Right atrium auricular region (tissue), 2 donors: ENCODE measurements around the gene STARD8. TPM values are rescaled to one million over a fixed set of nuclear protein-coding genes. Genes with fewer than 3 reads are reported as not detected.

ENCODE experiments used
- DNase-seq: peaks from one replicate; pipeline ENCODE4 v3.0.0-alpha.2; 2019; ENCODE audit warnings: low spot score
- H3K27ac ChIP-seq, 2 donors: fragments of 200-600 bp; sonication (generic); 1 replicate in 1 of 2; 2 replicates in 1 of 2; pipeline ENCODE4 v1.5.1; 2016 to 2019
- H3K27me3 ChIP-seq, 2 donors: fragments of 200-600 bp; sonication (generic); one replicate each; pipeline versions ENCODE4 v1.5.1 to v1.6.0; 2017 to 2019
- H3K36me3 ChIP-seq: fragments of 200-600 bp; sonication (generic); one replicate; pipeline ENCODE4 v1.5.1; 2016
- H3K4me1 ChIP-seq, 2 donors: fragments of 200-600 bp; sonication (generic); one replicate each; pipeline versions ENCODE4 v1.5.1 to v1.6.0; 2017 to 2019
- H3K4me3 ChIP-seq, 2 donors: fragments of 200-600 bp; sonication (generic); 1 replicate in 1 of 2; 2 replicates in 1 of 2; pipeline ENCODE4 v1.5.1; 2017 to 2019; ENCODE audit warnings: mild to moderate bottlenecking in 1 of 2, moderate library complexity in 1 of 2
- H3K9me3 ChIP-seq, 2 donors: fragments of 200-600 bp; sonication (generic); one replicate each; pipeline ENCODE4 v1.5.1; 2019
- total RNA-seq, 2 donors: library from RNA; depleted of rRNA; stranded (reverse); fragments of >200 nt; gene quantifications; one replicate each; pipeline ENCODE4 v1.1.0, GENCODE V29; 2016
- TF ChIP-seq, protein P1 (sequence below), 2 donors: fragments of 200-600 bp; sonication (generic); IDR thresholded peaks; one replicate each; pipeline ENCODE4 v1.5.1; 2019; ENCODE audit warnings: antibody characterized with exemption in 2 of 2

The STARD8 gene
- total RNA-seq, 2 donors from 2014 or later, result 8.3 to 14.6 TPM

DNA sequence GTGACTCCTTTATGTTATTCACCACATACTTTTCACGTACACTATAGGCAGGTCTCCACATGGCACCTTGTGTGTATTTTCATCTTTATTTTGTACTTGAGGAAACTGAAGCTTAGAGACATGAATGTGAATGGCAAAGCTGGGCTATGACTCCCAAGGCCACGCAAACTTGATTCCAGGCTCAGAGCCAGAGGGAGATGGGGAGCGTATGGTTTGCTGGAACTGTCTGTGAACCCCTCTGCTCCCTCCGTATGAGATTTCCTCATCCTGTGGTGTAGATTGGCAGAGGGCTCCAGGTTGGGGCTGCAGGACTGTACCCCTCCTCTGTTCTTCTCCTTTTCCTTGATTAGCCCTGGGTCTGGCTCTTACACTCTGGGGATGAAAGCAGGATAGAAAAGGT lies 16.1 kb upstream of the STARD8 start:
- Histone ChIP-seq H3K9me3 (no peaks in the 10 kb centered on the region), H3K4me3 (no peak overlapping the region), H3K4me1 (no peaks in the 10 kb centered on the region), H3K36me3 (no peaks in the 10 kb centered on the region), H3K27ac (no peak overlapping the region), H3K27me3 (no peaks in the 10 kb centered on the region)
- no peak for DNase-seq
- TF ChIP-seq, protein P1, sequence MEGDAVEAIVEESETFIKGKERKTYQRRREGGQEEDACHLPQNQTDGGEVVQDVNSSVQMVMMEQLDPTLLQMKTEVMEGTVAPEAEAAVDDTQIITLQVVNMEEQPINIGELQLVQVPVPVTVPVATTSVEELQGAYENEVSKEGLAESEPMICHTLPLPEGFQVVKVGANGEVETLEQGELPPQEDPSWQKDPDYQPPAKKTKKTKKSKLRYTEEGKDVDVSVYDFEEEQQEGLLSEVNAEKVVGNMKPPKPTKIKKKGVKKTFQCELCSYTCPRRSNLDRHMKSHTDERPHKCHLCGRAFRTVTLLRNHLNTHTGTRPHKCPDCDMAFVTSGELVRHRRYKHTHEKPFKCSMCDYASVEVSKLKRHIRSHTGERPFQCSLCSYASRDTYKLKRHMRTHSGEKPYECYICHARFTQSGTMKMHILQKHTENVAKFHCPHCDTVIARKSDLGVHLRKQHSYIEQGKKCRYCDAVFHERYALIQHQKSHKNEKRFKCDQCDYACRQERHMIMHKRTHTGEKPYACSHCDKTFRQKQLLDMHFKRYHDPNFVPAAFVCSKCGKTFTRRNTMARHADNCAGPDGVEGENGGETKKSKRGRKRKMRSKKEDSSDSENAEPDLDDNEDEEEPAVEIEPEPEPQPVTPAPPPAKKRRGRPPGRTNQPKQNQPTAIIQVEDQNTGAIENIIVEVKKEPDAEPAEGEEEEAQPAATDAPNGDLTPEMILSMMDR (IDR thresholded peaks at IDR 0.05), result no peak

DNA sequence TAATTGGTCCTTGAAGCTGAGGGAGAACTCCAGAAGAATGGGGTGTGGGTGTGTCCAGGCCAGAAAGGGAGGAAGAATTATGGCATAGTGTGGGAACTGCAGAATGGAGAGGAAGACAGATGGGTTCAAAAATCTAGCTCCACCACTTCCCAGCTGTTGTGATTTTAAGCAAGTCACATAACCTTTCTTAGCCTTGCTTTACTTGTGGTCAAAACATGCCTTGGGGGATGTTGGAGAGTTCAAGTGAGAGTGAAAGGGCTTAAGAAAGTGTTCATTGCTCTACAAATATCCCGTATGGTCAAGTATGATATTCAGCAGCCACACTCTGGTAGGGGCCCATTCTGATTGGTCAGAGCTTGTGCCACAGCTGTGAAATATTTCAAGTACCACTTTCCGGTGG lies 15.0 kb upstream of the STARD8 start:
- Histone ChIP-seq H3K4me3 (no peak overlapping the region), H3K36me3 (no peaks in the 10 kb centered on the region), H3K4me1 (no peaks in the 10 kb centered on the region), H3K27ac (no peak overlapping the region), H3K27me3 (no peaks in the 10 kb centered on the region), H3K9me3 (no peaks in the 10 kb centered on the region)
- TF ChIP-seq, protein P1 (IDR thresholded peaks at IDR 0.05), result no peak
- DNase-seq, result no peak

DNA sequence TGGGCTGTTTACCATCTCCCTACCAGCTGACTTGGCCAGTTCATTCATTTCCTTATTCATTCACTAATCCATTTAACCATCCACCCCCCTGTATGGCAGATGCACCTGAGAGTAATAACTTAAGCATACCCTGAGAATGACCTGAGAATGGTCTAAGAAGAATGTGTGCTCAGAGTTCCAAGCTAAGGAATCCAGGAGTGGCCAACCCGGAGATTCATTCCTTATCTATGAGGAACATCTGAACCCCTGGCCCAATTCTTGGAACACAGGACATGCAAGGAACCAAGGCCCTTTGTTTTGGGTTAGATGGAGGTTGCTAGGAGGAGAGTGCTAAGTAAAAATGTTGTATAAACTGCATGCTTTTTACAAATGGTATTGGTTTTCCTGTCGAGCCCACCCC lies 13.5 kb upstream of the STARD8 start:
- TF ChIP-seq, protein P1 (IDR thresholded peaks at IDR 0.05), result no peak
- H3K27ac ChIP-seq, result no peak overlapping the region

DNA sequence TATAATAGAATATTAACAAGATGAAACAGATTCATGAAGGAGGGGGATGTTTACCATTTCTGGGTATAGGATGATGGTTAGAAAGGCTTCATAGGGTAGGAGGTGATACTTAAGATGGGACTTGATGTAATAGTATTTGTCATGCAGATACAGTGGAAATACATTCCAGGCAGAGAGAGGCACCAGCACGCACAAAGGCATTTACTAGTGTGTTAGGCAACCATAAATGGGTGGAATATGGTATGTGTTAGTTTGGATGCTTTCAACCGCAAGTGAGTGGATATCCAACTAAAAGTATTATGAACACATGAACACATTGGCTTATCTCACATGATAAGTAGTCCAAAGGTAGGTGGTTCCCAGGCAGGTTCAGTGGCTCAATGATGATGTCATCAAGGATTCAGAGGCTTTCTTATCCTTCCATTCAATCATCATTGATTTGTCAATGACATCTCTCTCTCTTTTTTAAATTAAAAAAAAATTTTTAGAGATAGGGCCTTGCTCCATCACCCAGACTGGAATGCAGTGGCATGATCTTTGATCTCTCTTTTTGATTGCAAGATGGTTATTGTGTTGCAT lies 12.7 kb upstream of the STARD8 start:
- TF ChIP-seq, protein P1 (IDR thresholded peaks at IDR 0.05), result no peak
- Histone ChIP-seq H3K9me3 (no peaks in the 10 kb centered on the region), H3K36me3 (no peaks in the 10 kb centered on the region), H3K4me1 (no peaks in the 10 kb centered on the region), H3K27ac (no peak overlapping the region), H3K4me3 (no peak overlapping the region), H3K27me3 (no peaks in the 10 kb centered on the region)
- DNase-seq, result no peak

More for the DNA sequence above, 13.5 kb upstream of the STARD8 start:
- no peaks in the 10 kb centered on the region for H3K4me1 ChIP-seq
- no peaks in the 10 kb centered on the region for H3K9me3 ChIP-seq
- H3K27me3 ChIP-seq, result no peaks in the 10 kb centered on the region
- no peaks in the 10 kb centered on the region for H3K36me3 ChIP-seq
- H3K4me3 ChIP-seq, result no peak overlapping the region
- DNase-seq, result no peak

DNA sequence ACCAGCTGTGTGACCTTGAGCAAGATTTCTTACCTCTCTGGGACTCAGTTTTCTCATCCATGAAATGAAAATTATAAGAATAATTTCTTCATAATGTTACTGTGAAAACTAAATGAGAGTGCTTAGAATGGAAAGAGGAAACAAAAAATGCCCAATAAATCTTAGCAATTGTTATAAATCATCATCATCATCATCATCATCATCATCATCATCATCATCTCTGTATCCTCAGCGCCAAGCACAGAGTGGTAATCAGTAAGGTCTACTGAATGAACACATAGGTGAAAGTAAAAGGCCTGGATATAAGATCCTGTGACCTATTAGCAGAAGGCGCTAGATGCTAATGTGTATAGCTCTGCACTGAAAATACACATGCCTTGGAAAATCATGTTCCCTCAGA lies 6.8 kb upstream of the STARD8 start:
- Histone ChIP-seq H3K27me3 (no peaks in the 10 kb centered on the region), H3K36me3 (no peaks in the 10 kb centered on the region), H3K9me3 (no peaks in the 10 kb centered on the region), H3K4me3 (no peak overlapping the region), H3K4me1 (no peaks in the 10 kb centered on the region), H3K27ac (no peak overlapping the region)
- TF ChIP-seq, protein P1 (IDR thresholded peaks at IDR 0.05), result no peak
- no peak for DNase-seq

DNA sequence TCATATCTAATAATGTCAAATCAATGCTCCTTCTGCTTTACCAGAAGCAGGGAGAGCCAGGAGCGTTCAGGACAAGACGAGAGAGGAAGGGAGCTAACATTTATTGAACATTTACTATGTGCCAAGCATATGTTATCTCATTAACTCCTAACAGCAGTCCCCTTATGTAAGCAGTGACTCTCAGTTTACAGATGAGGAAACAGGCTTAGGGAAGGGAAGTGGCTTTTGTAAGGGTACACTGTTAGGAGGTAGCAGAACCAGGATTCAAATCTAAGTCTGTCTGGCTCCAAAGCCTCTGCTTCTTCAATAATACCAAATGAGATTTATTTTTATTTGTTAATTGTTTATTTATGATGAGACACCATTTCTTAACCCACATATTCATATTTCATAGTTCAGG lies 2.6 kb upstream of the STARD8 start:
- TF ChIP-seq, protein P1 (IDR thresholded peaks at IDR 0.05), result no peak
- no peaks in the 10 kb centered on the region for H3K9me3 ChIP-seq

More for the DNA sequence above, 2.6 kb upstream of the STARD8 start:
- H3K4me3 ChIP-seq, result no peak overlapping the region
- H3K27ac ChIP-seq, result no peak overlapping the region
- no peaks in the 10 kb centered on the region for H3K4me1 ChIP-seq
- no peaks in the 10 kb centered on the region for H3K27me3 ChIP-seq
- H3K36me3 ChIP-seq, result no peaks in the 10 kb centered on the region
- no peak for DNase-seq
